Measurements from ENCODE around the gene BAZ2B.
A peak's percentile ranks its signal among the peaks of the same experiment; 100 is the strongest.

Gene BAZ2B

DNA sequence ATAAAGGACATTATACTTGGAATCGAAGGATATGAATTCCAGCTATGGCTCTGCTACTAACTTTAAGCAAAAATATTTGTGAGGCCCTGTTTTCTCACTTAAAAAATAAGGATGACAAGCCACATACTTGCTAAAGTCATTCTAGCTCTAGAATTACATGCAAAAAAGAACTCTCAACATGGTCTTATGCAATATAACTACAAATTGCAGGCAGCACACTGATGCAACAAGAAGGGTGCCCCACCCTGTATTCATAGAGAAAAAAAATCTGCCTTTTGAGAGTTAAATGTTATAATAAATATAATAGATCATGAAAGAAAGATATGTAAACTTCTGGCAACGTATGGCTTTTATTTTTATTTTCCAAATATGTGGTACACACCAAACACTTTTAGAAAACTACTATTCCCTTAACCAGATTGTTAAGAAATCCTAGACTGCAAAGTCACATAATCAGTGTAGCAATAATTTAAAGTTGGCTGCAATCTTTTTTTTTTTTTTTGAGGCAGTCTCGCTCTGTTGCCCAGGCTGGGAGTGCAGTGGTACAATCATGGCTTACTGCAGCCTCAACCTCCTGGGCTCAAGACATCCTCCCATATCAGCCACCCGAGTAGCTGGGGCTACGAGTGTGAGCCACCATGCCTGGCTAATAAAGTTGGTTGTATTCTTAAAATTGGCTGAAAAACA lies 289.6 kb downstream of the BAZ2B start:
- DNase-seq, result no peak

DNA sequence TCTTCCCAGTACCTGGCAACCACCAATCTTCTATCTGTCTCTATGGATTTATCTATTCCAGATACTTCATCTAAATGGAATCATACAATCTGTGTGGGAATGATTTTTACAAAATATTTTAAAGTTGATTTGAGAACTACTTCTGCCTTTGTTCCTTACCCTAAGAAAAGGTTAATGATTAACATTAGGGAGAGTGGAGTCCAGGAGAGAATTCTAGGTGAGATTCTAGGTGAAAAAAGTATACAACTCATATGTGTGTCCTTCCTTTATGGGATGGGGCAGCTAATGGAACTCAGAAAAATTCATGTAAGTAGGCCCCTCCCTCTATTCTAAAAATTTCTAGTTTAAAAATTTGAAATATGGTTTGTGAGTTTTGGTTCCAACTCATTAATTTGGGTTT lies 293.9 kb downstream of the BAZ2B start:
- DNase-seq, result no peak

DNA sequence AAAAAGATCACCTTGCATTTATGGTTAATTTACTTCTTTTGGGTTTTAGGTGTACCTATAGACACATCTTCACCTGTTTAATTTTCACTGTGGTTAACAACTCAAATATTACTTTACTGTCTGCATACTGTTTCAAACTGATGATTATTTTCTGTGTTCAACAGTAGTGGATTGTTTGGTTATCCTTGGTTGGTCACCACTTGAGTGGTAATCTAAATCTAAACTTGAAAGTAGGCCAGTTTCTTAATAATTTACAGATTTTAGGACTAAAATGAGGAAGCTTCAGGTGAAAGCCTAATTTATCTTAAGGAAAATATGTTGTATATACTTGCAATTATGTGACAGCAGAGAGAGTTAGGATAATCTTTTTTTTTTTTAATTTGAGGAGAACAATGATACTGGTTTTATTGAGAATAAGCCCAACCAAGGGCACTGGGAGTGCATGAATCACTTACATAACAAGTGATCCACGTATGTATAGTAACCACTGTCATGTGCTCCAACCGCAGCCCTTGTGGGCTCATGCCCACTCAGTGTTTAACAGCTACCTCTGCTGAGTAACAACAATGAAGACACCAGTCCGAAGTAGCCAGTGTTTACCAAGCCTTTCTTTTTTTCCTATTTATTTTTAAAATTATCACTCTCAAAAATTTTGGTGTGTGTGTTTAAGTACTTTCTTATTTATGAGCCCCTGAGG lies 298.8 kb downstream of the BAZ2B start:
- no peak for DNase-seq

DNA sequence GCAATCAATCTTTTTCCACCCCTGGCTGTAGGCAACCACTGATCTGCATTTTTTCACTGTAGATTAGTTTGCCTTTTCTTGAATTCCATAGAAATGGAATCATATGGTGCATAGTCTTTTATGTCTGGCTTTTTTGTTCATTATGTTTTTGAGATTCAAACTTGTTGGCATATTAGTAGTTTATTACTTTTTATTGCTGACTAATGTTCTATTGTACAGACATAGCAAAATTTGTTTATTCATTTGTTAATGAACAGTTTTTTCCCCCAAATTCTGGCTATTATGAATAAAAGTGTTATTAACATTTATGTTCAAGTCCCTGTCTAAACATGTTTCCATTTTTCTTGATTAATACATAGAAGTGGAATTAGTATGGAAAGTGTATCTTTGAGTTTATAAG lies 308.4 kb downstream of the BAZ2B start:
- no peak for DNase-seq

DNA sequence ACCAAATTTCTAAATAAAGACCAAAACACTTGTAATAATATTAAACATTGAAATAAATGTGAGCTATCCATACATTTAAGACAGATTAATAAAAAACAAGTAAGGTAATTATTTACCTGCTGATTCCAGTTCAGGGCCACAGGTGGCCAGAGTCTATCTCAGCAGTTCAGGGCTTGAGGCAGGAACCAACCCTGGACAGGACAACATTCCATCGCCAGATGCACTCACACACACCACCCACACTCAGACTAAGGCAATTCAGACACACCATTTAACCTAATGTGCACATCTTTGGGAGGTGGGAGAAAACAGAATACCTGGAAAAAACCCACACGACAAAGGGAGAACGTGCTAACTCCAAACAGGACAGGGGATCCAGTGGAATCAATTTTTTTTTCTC lies 315.8 kb downstream of the BAZ2B start:
- no peak for DNase-seq

DNA sequence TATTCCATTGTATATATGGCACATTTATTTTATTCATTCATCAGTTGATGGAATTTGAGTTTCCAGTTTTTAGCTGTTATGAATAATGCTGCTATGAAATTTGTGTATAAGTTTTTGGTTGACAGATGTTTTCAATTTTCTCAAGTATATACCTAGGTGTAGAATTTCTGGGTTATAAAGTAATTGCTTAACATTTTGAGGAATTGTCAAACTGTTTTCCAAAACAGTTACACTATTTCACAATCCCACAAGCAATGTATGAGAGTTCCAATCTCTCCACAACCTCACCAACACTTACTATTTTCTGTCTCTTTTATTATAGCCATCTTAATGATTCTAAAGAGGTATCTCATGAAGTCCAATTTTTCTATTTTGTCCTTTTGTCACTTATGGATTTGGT lies 317.4 kb downstream of the BAZ2B start:
- DNase-seq, result no peak

DNA sequence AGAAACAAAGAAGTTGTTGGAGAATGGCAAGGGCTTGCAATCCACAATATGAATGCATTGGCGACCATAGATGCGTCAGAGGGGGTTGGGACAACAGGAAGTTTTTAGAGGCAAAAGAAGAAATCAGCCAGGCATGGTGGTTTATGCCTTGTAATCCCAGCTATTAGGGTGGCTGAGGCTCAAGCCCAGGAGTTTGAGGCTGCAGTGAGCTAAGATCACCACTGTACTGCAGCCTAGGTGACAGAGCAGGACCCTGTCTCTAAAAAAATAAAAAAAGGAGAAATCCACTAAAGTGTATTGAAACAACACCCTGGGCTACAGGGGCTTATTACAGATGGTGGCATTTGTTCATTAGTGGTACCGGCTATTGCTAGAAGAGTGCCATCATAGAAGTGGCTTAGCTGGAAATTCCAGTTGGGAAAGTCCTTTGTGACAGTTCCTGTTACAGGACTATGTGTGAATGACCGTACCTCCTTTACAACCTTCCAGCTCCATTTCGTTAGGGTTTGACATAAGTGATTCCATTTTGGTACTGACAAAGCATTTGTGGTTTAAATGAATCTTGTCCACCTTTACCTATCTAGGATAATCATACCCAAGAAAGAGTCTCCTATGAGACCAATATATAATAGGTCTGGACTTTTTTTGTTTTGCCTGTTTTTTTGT lies 319.2 kb downstream of the BAZ2B start:
- DNase-seq, result no peak

DNA sequence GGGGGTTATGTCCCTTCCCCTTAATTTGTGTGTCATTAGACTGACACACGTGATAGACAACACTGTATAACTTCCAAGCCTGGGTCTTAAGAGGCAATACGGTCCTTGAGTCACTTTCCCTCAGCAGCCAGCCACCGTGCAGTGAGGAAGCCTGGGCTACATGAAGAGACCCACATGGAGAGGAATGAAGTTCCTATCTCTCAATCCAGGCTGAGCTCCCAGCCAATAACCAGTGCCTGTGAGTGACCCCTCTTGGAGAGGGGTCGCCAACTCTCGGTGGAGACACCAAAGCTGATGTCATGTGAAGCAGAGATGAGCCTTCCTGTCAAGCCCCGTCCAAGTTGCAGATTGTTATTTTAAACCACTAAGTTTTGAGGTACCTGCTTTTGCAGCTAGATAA lies 324.2 kb downstream of the BAZ2B start:
- no peak for DNase-seq

DNA sequence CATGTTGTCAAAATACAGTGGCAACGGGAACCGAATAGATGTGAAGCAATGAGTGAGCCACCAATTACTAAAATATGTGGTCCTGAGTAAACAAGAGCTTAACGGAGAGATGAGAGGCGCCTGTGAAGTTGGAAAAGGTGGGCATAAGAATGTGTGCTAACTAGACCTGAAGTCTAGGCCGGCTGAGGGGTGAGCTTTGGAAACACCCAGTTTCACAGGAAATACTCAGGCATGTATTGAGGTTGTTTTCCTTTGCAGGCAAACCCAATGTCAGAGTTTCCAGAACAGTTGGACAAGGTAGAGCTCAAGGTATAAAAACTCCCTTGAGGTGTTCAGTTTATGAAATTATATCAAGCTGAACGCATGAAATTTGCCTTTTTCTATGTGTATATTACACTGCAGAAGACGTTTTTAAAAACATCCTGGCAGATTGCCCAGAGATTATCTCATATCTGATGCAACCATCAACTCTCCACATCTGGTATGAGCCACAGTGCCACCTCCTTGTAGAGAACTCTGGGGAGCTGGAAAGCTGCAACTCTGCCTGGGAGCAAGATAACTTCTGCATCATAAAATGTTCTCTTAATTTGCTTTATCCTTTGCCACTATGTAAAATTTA lies 325.9 kb downstream of the BAZ2B start:
- peak in 2 of 56 donors; percentile 1 to 20 for DNase-seq

DNA sequence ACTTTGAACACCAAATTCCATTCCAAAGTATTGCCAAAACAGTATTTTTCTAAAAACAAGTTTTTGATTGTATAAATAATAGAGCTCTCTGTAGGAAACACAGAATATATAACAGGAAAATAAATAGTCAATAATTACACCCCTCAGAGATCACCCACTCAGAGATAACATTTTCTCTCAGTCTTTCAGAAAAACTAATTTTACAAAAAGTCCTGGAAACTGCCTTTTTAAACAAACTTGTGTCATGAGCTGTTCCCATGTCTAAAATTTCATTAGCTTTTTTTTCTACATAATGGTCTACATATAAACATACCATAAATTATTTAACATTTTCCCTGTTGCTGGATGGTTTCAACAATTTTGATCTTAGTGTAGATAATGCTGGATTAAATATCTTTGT lies 328.6 kb downstream of the BAZ2B start:
- DNase-seq, result no peak

DNA sequence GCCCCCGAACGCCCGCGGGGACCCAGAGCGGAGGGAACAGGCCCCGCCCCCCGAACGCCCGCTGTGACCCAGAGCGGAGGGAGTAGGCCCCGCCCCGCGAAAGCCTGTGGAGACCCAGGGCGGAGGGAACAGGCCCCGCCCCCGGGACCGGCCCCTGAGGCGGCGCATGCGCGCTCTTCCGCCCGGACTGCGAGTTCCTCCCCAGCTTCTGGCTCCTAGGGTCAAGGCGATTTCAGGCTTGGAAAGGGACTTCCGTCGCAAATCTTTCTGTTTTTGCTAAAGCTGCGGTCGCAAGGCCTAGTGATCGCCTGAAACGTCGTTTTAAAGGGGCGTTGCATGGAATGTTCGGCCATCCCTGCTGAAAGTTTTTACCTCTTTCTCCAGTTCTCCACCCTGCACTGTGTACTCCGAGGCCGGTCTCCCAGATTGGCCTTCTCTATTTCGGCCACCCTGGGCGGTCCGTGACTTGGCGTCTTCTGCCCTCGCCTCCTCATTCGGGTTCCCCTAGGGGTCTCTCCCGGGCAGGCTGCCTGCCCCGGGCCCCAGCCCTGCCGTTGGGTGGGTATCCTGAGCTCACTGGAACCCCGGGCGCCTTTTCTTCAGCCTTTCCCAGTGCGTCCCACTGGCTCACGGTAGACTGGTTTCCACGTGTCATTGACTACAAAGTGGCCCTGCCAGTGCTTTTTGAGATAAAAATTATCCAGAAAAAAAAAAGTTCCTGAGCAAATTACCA lies 329.5 kb downstream of the BAZ2B start:
- peak; percentile 73 to 99 (median 96) for DNase-seq

DNA sequence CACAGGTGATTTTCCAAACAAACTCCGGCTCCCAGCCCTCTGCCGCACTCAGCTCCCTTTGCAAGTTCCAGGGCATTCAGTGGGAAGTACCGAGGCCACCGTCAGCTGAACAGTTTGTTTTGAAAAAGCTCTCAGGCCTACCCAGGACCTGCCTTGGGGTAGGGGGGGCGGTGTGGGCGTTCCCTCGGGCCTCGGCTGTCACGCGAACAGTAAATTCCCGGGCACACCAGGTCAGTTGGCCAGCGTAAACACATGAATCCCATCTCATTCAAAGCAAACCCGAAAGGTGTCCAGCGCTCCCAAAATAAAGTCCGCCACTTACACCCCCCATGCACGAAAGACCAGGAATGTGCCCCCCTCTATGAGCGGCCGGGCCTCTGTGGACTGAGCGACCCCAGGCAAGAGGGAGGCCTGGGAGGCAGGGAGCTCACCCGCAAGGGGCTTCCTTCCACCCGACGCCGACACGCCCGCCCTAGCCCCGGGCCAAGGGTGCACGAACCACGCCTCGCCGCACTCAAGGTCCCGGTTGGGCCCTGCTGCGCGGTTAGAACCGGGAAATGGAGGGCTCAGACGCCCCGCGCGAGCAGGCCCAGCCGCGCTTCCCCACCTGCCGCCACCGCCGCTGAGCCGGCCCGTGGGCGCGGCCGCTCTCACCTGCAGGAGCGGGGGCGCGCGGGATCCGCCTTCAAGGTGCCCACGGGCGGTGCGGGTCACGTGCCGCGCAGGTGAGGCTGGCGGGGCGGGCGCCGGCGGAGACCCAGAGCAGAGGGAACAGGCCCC lies 330.2 kb downstream of the BAZ2B start, which contains the start of gene WDSUB1:
WDSUB1 (minus strand) TSS at position 775 of the 780 bp plus-strand sequence. CDS start 3,634 bp downstream, outside the sequence.
- DNase-seq, result peak in 50 of 56 donors; percentile 7 to 66 (median 45)

DNA sequence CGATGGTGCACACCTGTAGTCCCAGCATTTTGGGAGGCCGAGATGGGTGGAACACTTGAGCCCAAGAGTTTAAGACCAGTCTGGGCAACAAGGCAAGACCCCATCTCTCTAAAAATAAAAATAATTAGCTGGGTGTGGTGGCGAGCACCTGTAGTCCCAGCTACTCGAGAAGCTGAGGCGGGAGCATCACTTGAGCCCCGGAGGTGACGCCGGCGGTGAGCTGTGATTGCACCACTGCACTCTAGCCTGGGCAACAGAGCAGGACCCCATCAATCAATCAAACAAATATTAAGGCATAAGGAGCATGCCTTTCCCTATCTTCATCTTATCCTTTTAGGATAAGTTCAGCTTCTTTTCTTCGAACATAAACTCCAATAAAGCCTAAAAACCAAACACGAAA lies 330.9 kb downstream of the BAZ2B start:
- peak in 1 of 56 donors; percentile 2 for DNase-seq

DNA sequence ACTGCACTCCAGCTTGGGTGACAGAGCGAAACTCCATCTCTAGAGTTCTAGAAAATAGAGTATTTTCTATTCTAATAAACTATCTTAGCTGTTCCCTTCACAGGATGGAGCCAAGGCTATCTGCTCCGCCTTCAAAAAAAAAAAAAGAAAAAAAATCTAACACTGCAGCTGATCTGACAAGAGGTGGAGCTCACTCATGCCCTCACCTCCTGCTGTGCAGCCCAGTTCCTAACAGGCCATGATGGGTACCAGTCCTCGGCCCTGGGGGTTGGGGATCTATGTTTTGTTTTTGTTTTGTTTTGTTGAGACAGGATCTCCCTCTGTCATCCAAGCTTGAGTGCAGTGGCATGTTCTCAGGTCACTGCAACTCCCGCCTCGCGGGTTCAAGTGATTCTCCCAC lies 332.8 kb downstream of the BAZ2B start:
- DNase-seq, result no peak

DNA sequence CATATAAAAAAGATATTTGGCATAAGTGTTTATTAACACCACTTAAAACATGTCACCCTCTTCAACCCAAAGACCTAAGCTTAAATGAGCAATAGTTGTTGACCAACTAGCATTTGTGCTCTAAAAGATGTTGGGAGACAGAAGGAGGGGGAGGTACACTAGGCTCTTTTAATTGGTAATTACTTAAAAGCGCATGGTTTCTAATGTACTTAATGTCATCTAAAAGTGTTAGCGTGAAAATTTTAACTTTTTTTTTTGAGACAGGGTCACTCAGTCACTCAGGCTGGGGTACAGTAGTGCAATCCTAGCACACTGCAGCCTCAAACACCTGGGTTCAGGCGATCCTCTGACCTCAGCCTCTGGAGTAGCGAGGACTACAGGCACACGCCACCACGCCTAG lies 335.3 kb downstream of the BAZ2B start:
- DNase-seq, result no peak

DNA sequence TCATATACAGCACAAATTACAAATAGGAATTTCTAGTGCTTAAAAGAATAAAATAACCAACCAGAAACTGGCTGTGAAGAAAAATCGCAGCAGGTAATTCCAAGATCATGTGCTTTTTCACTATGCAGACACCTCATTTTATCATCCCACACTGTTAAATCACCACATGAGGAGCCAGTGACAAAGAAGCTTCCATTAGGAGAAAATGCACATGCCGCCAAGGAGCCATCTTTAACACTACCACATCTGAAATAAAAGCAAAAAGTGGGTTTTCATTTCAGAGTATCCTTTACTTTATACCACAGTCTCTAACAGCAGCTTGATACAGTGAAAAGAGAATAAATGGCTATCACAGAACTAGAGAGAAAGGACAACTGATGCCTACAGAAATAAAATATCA lies 336.6 kb downstream of the BAZ2B start:
- DNase-seq, result no peak

DNA sequence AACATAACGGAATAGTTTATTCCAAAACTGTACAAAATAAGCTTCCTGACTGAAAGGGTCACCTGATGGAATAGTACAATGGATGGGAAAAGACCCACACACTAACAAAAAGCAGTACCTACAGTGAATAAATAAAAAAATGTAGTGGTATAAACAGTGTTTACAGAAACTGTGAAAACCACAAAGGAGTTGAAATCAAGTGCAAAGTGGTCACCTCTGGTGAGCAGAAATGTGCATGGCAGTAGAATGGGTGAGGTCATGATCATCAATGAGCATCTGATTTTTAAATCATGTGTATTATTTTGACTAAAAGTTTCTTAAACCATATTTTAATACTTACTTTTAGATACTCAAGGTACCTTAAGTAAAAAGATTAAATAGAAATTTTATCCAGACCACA lies 341.2 kb downstream of the BAZ2B start:
- no peak for DNase-seq

DNA sequence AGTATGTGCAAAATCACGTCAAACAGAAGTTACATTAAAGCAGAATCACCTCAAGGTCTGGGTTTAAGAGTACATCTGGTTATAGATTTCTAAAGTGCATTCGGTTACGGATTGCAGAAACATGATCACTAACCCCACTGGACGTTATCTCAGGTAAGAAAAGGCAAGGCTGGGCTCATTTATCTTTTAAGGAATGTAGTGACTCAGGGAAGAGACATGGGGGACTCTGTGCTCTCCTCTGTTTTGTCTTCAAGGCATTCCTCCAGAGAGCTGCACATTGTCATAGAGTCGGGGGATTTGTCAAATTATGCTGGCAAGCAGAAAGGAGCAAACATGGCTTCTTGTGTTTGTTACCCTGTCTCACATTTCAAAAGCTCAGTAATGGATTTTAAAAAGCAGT lies 344.2 kb downstream of the BAZ2B start:
- no peak for DNase-seq

DNA sequence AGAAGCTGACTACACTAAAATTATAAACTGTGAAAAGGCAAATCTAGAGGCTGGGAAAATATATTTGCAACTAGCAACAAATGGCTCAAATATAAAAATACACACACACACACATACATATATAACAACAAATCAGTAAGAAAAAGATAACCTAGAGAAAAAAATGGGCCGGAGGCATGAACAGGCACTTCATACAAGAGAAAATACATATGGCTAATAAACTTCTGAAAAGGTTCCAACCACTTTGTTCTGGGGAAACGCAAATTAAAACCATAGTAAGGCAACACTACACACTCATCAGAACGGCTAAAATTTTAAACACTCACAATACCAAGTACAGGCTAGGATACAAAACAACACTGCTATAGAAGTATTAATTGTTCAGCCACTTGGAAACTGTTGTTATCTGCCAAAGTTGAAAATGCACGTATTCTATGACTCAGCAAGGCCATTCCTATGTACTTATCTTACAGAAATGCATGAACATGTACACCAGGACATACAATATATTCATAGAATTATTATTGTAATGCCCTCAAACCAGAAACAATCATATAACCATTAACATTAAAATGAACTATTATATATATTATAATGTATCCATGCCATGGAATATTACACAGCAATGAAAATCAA lies 345.5 kb downstream of the BAZ2B start:
- no peak for DNase-seq
